ENCODE results near the gene MEF2B.

The MEF2B gene

GRCh38 chr19:19159534-19159933 lies 10.5 kb downstream of the MEF2B start:
- no peaks in the 10 kb centered on the region for H4K20me1 ChIP-seq (ENCODE audit: insufficient read depth, low read length)
- no peak for DNase-seq
- no peaks in the 10 kb centered on the region for H3K36me3 ChIP-seq (replicated peaks; ENCODE audit: insufficient read depth, low read length)
- no peaks in the 10 kb centered on the region for H3K4me1 ChIP-seq (ENCODE audit: low read length)
- no peaks in the 10 kb centered on the region for H3K79me2 ChIP-seq (ENCODE audit: low read length)
- H3F3A ChIP-seq (ENCODE audit: insufficient read depth, low read length), result no peaks in the 10 kb centered on the region
- H3K27ac ChIP-seq (ENCODE audit: low read length), result no peak overlapping the region
- H3K4me2 ChIP-seq (ENCODE audit: low read depth, low read length), result no peak overlapping the region
- no peak overlapping the region for H3K9ac ChIP-seq (ENCODE audit: low read length)
- no peaks in the 10 kb centered on the region for H3K9me3 ChIP-seq (replicated peaks; ENCODE audit: insufficient read depth, low read length)
- H3K27me3 ChIP-seq (replicated peaks; ENCODE audit: insufficient read depth, low read length), result no peaks in the 10 kb centered on the region
- H3K4me3 ChIP-seq (ENCODE audit: low read length), result no peak overlapping the region
- H3K9me2 ChIP-seq (replicated peaks; ENCODE audit: insufficient read depth, low read length), result no peaks in the 10 kb centered on the region
- TF ChIP-seq CTCF (IDR thresholded peaks at IDR 0.05; ENCODE audit: low read length) (no peak), EZH2 (optimal IDR thresholded peaks at IDR 0.05; ENCODE audit: low read depth, low read length) (no peak), EZH2phosphoT487 (IDR thresholded peaks at IDR 0.05; ENCODE audit: low read length) (no peak)
- no peak overlapping the region for H2AFZ ChIP-seq (ENCODE audit: low read length)

GRCh38 chr19:19157808-19158207 lies 12.3 kb downstream of the MEF2B start:
- Histone ChIP-seq H3K9me2 (replicated peaks; ENCODE audit: insufficient read depth, low read length) (no peaks in the 10 kb centered on the region), H3K4me2 (ENCODE audit: low read depth, low read length) (no peak overlapping the region), H3K4me1 (ENCODE audit: low read length) (no peaks in the 10 kb centered on the region), H3K27ac (ENCODE audit: low read length) (no peak overlapping the region), H3K27me3 (replicated peaks; ENCODE audit: insufficient read depth, low read length) (no peaks in the 10 kb centered on the region), H4K20me1 (ENCODE audit: insufficient read depth, low read length) (no peaks in the 10 kb centered on the region), H3K9ac (ENCODE audit: low read length) (no peak overlapping the region), H3K4me3 (ENCODE audit: low read length) (no peak overlapping the region), H3K36me3 (replicated peaks; ENCODE audit: insufficient read depth, low read length) (no peaks in the 10 kb centered on the region), H3K79me2 (ENCODE audit: low read length) (no peaks in the 10 kb centered on the region), H2AFZ (ENCODE audit: low read length) (no peak overlapping the region), H3F3A (ENCODE audit: insufficient read depth, low read length) (no peaks in the 10 kb centered on the region), H3K9me3 (replicated peaks; ENCODE audit: insufficient read depth, low read length) (no peaks in the 10 kb centered on the region)
- no peak for DNase-seq
- TF ChIP-seq EZH2phosphoT487 (IDR thresholded peaks at IDR 0.05; ENCODE audit: low read length), result no peak
- no peak for TF ChIP-seq CTCF (IDR thresholded peaks at IDR 0.05; ENCODE audit: low read length)

- TF ChIP-seq EZH2 (optimal IDR thresholded peaks at IDR 0.05; ENCODE audit: low read depth, low read length) (no peak), EZH2phosphoT487 (IDR thresholded peaks at IDR 0.05; ENCODE audit: low read length) (no peak), CTCF (IDR thresholded peaks at IDR 0.05; ENCODE audit: low read length) (no peak)
- H2AFZ ChIP-seq (ENCODE audit: low read length), result no peak overlapping the region
- no peak overlapping the region for H3K4me3 ChIP-seq (ENCODE audit: low read length)
- H3K27ac ChIP-seq (ENCODE audit: low read length), result no peak overlapping the region
- no peaks in the 10 kb centered on the region for H4K20me1 ChIP-seq (ENCODE audit: insufficient read depth, low read length)
- DNase-seq, result no peak
- H3K4me2 ChIP-seq (ENCODE audit: low read depth, low read length), result no peak overlapping the region
- H3K27me3 ChIP-seq (replicated peaks; ENCODE audit: insufficient read depth, low read length), result no peaks in the 10 kb centered on the region
- no peaks in the 10 kb centered on the region for H3F3A ChIP-seq (ENCODE audit: insufficient read depth, low read length)
- no peaks in the 10 kb centered on the region for H3K4me1 ChIP-seq (ENCODE audit: low read length)
- no peaks in the 10 kb centered on the region for H3K9me2 ChIP-seq (replicated peaks; ENCODE audit: insufficient read depth, low read length)
- H3K9me3 ChIP-seq (replicated peaks; ENCODE audit: insufficient read depth, low read length), result no peaks in the 10 kb centered on the region
- no peaks in the 10 kb centered on the region for H3K79me2 ChIP-seq (ENCODE audit: low read length)
- H3K9ac ChIP-seq (ENCODE audit: low read length), result no peak overlapping the region
- no peaks in the 10 kb centered on the region for H3K36me3 ChIP-seq (replicated peaks; ENCODE audit: insufficient read depth, low read length)
Measured at GRCh38 chr19:19155495-19156219, 14.4 kb downstream of the MEF2B start.

Data from MM.1S (cell line).